Measurements from ENCODE around the gene TPST1.
"Not testable (repeated sequence)": the region's sequence is repeated elsewhere in the genome, so short reads cannot be mapped to it uniquely, and the experiment has no call there.

Gene TPST1

GRCh38 chr7:66356277-66356721 is 151.2 kb downstream of the TPST1 start:
- Histone ChIP-seq H3K23ac (ENCODE audit: low read length) (no peak overlapping the region), H3K27ac (ENCODE audit: low read depth, low read length) (no peak overlapping the region)

GRCh38 chr7:66357087-66357486 is 152.0 kb downstream of the TPST1 start:
- H3K4me2 ChIP-seq (ENCODE audit: low read length), result no peak overlapping the region
- WGBS (ENCODE audit: extremely low coverage, insufficient coverage, low lambda C conversion rate), result no CpG with 5 or more reads among the region's 3 CpGs

More at GRCh38 chr7:66356277-66356721, 151.2 kb downstream of the TPST1 start:
- no peak for DNase-seq
- Histone ChIP-seq H3K79me1 (ENCODE audit: low read length) (no peaks in the 10 kb centered on the region), H3K4me3 (ENCODE audit: low read length) (no peak overlapping the region), H3K27me3 (ENCODE audit: insufficient read depth, low read length, poor library complexity) (no peaks in the 10 kb centered on the region), H3K4me1 (ENCODE audit: control insufficient read depth, low read depth, low read length) (no peaks in the 10 kb centered on the region), H3K36me3 (ENCODE audit: control insufficient read depth, insufficient read depth, low read length) (no peaks in the 10 kb centered on the region), H3K56ac (ENCODE audit: low read length) (peak overlapping the region; percentile 42), H4K8ac (ENCODE audit: low read depth, low read length) (no peak overlapping the region), H3K4ac (ENCODE audit: low read depth, low read length) (no peak overlapping the region), H3K18ac (ENCODE audit: low read length) (no peak overlapping the region), H2BK5ac (ENCODE audit: low read length) (no peak overlapping the region), H4K5ac (ENCODE audit: low read length) (no peak overlapping the region), H2AK5ac (ENCODE audit: low read length) (no peak overlapping the region), H3K9ac (ENCODE audit: low read length) (no peak overlapping the region), H2BK120ac (ENCODE audit: low read depth, low read length) (no peak overlapping the region), H3K79me2 (ENCODE audit: control insufficient read depth, insufficient read depth, low read length) (no peaks in the 10 kb centered on the region), H2BK15ac (replicated peaks; ENCODE audit: low read depth) (no peak overlapping the region), H3K4me2 (ENCODE audit: low read length) (no peak overlapping the region)
- no CpG with 5 or more reads among the region's 6 CpGs for WGBS (ENCODE audit: extremely low coverage, insufficient coverage, low lambda C conversion rate)

GRCh38 chr7:66359656-66360211 is 154.6 kb downstream of the TPST1 start:
- H3K9ac ChIP-seq (ENCODE audit: low read length), result no peak overlapping the region
- H2BK15ac ChIP-seq (replicated peaks; ENCODE audit: low read depth), result no peak overlapping the region
- H3K36me3 ChIP-seq (ENCODE audit: control insufficient read depth, insufficient read depth, low read length), result no peaks in the 10 kb centered on the region
- no peak overlapping the region for H3K4ac ChIP-seq (ENCODE audit: low read depth, low read length)
- no peak overlapping the region for H2BK120ac ChIP-seq (ENCODE audit: low read depth, low read length)
- no peak overlapping the region for H2AK5ac ChIP-seq (ENCODE audit: low read length)
- no peaks in the 10 kb centered on the region for H3K27me3 ChIP-seq (ENCODE audit: insufficient read depth, low read length, poor library complexity)
- H4K8ac ChIP-seq (ENCODE audit: low read depth, low read length), result no peak overlapping the region
- H3K4me3 ChIP-seq (ENCODE audit: low read length), result no peak overlapping the region
- no peak overlapping the region for H3K27ac ChIP-seq (ENCODE audit: low read depth, low read length)
- no peak overlapping the region for H3K56ac ChIP-seq (ENCODE audit: low read length)
- H3K4me1 ChIP-seq (ENCODE audit: control insufficient read depth, low read depth, low read length), result no peaks in the 10 kb centered on the region
- WGBS (ENCODE audit: extremely low coverage, insufficient coverage, low lambda C conversion rate), result no CpG with 5 or more reads among the region's 11 CpGs
- H2BK5ac ChIP-seq (ENCODE audit: low read length), result no peak overlapping the region
- H4K5ac ChIP-seq (ENCODE audit: low read length), result no peak overlapping the region
- no peak for DNase-seq
- no peak overlapping the region for H3K23ac ChIP-seq (ENCODE audit: low read length)
- H3K79me2 ChIP-seq (ENCODE audit: control insufficient read depth, insufficient read depth, low read length), result no peaks in the 10 kb centered on the region
- H3K18ac ChIP-seq (ENCODE audit: low read length), result no peak overlapping the region
- no peaks in the 10 kb centered on the region for H3K79me1 ChIP-seq (ENCODE audit: low read length)
- no peak overlapping the region for H3K4me2 ChIP-seq (ENCODE audit: low read length)

More at GRCh38 chr7:66357087-66357486, 152.0 kb downstream of the TPST1 start:
- Histone ChIP-seq H2BK5ac (ENCODE audit: low read length) (no peak overlapping the region), H3K36me3 (ENCODE audit: control insufficient read depth, insufficient read depth, low read length) (no peaks in the 10 kb centered on the region), H3K4me3 (ENCODE audit: low read length) (no peak overlapping the region), H4K8ac (ENCODE audit: low read depth, low read length) (no peak overlapping the region), H4K5ac (ENCODE audit: low read length) (no peak overlapping the region), H3K79me1 (ENCODE audit: low read length) (no peaks in the 10 kb centered on the region), H3K4me1 (ENCODE audit: control insufficient read depth, low read depth, low read length) (no peaks in the 10 kb centered on the region), H3K56ac (ENCODE audit: low read length) (no peak overlapping the region), H3K9ac (ENCODE audit: low read length) (no peak overlapping the region), H3K27me3 (ENCODE audit: insufficient read depth, low read length, poor library complexity) (no peaks in the 10 kb centered on the region), H3K18ac (ENCODE audit: low read length) (no peak overlapping the region), H2AK5ac (ENCODE audit: low read length) (no peak overlapping the region), H2BK15ac (replicated peaks; ENCODE audit: low read depth) (no peak overlapping the region), H3K27ac (ENCODE audit: low read depth, low read length) (no peak overlapping the region), H2BK120ac (ENCODE audit: low read depth, low read length) (no peak overlapping the region), H3K23ac (ENCODE audit: low read length) (no peak overlapping the region), H3K4ac (ENCODE audit: low read depth, low read length) (no peak overlapping the region), H3K79me2 (ENCODE audit: control insufficient read depth, insufficient read depth, low read length) (no peaks in the 10 kb centered on the region)
- no peak for DNase-seq

GRCh38 chr7:66362136-66362535 is 157.0 kb downstream of the TPST1 start:
- Histone ChIP-seq H3K23ac (ENCODE audit: low read length) (no peak overlapping the region), H2AK5ac (ENCODE audit: low read length) (no peak overlapping the region), H3K9ac (ENCODE audit: low read length) (no peak overlapping the region), H3K4me3 (ENCODE audit: low read length) (no peak overlapping the region), H3K79me1 (ENCODE audit: low read length) (no peaks in the 10 kb centered on the region), H2BK15ac (replicated peaks; ENCODE audit: low read depth) (no peak overlapping the region), H4K8ac (ENCODE audit: low read depth, low read length) (no peak overlapping the region), H3K4me2 (ENCODE audit: low read length) (no peak overlapping the region), H4K5ac (ENCODE audit: low read length) (no peak overlapping the region), H3K27ac (ENCODE audit: low read depth, low read length) (no peak overlapping the region), H3K56ac (ENCODE audit: low read length) (no peak overlapping the region), H3K18ac (ENCODE audit: low read length) (no peak overlapping the region), H3K4me1 (ENCODE audit: control insufficient read depth, low read depth, low read length) (no peaks in the 10 kb centered on the region), H2BK5ac (ENCODE audit: low read length) (no peak overlapping the region), H2BK120ac (ENCODE audit: low read depth, low read length) (no peak overlapping the region), H3K27me3 (ENCODE audit: insufficient read depth, low read length, poor library complexity) (no peaks in the 10 kb centered on the region), H3K36me3 (ENCODE audit: control insufficient read depth, insufficient read depth, low read length) (no peaks in the 10 kb centered on the region), H3K79me2 (ENCODE audit: control insufficient read depth, insufficient read depth, low read length) (no peaks in the 10 kb centered on the region), H3K4ac (ENCODE audit: low read depth, low read length) (no peak overlapping the region)
- WGBS (ENCODE audit: extremely low coverage, insufficient coverage, low lambda C conversion rate), result no CpG with 5 or more reads among the region's 4 CpGs
- DNase-seq, result no peak

- H3K27me3 ChIP-seq (ENCODE audit: insufficient read depth, low read length, poor library complexity), result no peaks in the 10 kb centered on the region
- no peak overlapping the region for H3K18ac ChIP-seq (ENCODE audit: low read length)
- no peak overlapping the region for H3K4me2 ChIP-seq (ENCODE audit: low read length)
- H4K8ac ChIP-seq (ENCODE audit: low read depth, low read length), result no peak overlapping the region
- no peak overlapping the region for H3K23ac ChIP-seq (ENCODE audit: low read length)
- no peak overlapping the region for H2BK5ac ChIP-seq (ENCODE audit: low read length)
- H2BK120ac ChIP-seq (ENCODE audit: low read depth, low read length), result no peak overlapping the region
- H3K4me3 ChIP-seq (ENCODE audit: low read length), result no peak overlapping the region
- H3K4me1 ChIP-seq (ENCODE audit: control insufficient read depth, low read depth, low read length), result no peaks in the 10 kb centered on the region
- no peaks in the 10 kb centered on the region for H3K79me1 ChIP-seq (ENCODE audit: low read length)
- no peak overlapping the region for H3K56ac ChIP-seq (ENCODE audit: low read length)
- no peak overlapping the region for H2AK5ac ChIP-seq (ENCODE audit: low read length)
- H3K36me3 ChIP-seq (ENCODE audit: control insufficient read depth, insufficient read depth, low read length), result no peaks in the 10 kb centered on the region
- no peak overlapping the region for H4K5ac ChIP-seq (ENCODE audit: low read length)
- no peak overlapping the region for H3K9ac ChIP-seq (ENCODE audit: low read length)
- H3K27ac ChIP-seq (ENCODE audit: low read depth, low read length), result no peak overlapping the region
- H3K4ac ChIP-seq (ENCODE audit: low read depth, low read length), result no peak overlapping the region
- no peak overlapping the region for H2BK15ac ChIP-seq (replicated peaks; ENCODE audit: low read depth)
- WGBS (ENCODE audit: extremely low coverage, insufficient coverage, low lambda C conversion rate), result no CpG with 5 or more reads among the region's 5 CpGs
- H3K79me2 ChIP-seq (ENCODE audit: control insufficient read depth, insufficient read depth, low read length), result no peaks in the 10 kb centered on the region
- no peak for DNase-seq
Observed at GRCh38 chr7:66363635-66364034, 158.5 kb downstream of the TPST1 start.

- H3K18ac ChIP-seq (ENCODE audit: low read length); H2BK5ac ChIP-seq (ENCODE audit: low read length); H2BK120ac ChIP-seq (ENCODE audit: low read depth, low read length); H4K8ac ChIP-seq (ENCODE audit: low read depth, low read length); H3K79me2 ChIP-seq (ENCODE audit: control insufficient read depth, insufficient read depth, low read length); H3K4me2 ChIP-seq (ENCODE audit: low read length); H3K4me3 ChIP-seq (ENCODE audit: low read length); H3K27ac ChIP-seq (ENCODE audit: low read depth, low read length); H3K27me3 ChIP-seq (ENCODE audit: insufficient read depth, low read length, poor library complexity); H3K4me1 ChIP-seq (ENCODE audit: control insufficient read depth, low read depth, low read length); H3K4ac ChIP-seq (ENCODE audit: low read depth, low read length); H4K5ac ChIP-seq (ENCODE audit: low read length); H2BK15ac ChIP-seq (replicated peaks; ENCODE audit: low read depth); H2AK5ac ChIP-seq (ENCODE audit: low read length); H3K79me1 ChIP-seq (ENCODE audit: low read length); DNase-seq; H3K56ac ChIP-seq (ENCODE audit: low read length); H3K23ac ChIP-seq (ENCODE audit: low read length); H3K9ac ChIP-seq (ENCODE audit: low read length); H3K36me3 ChIP-seq (ENCODE audit: control insufficient read depth, insufficient read depth, low read length): not testable (repeated sequence)
- no CpG with 5 or more reads among the region's 14 CpGs for WGBS (ENCODE audit: extremely low coverage, insufficient coverage, low lambda C conversion rate)
Observed at GRCh38 chr7:66365031-66365430, 159.9 kb downstream of the TPST1 start.
